IPS-18a (cell line): Measurements from ENCODE around the gene NPIPA5.
"Not testable (repeated sequence)": the region's sequence is repeated elsewhere in the genome, so short reads cannot be mapped to it uniquely, and the experiment has no call there.

ENCODE experiments used
- H3K27ac ChIP-seq: one replicate; pipeline ENCODE4 v1.5.1; 2013; ENCODE audit warnings: low read length
- H3K27me3 ChIP-seq: one replicate; pipeline ENCODE4 v1.6.1; 2013; ENCODE audit warnings: mild to moderate bottlenecking, low read length; ENCODE audit not compliant: control insufficient read depth, insufficient read depth
- H3K36me3 ChIP-seq: one replicate; pipeline ENCODE4 v1.6.1; 2013; ENCODE audit warnings: low read depth, low read length; ENCODE audit not compliant: control insufficient read depth
- H3K4me1 ChIP-seq: one replicate; pipeline ENCODE4 v1.6.1; 2013; ENCODE audit warnings: low read depth, low read length; ENCODE audit not compliant: control insufficient read depth
- H3K4me3 ChIP-seq: one replicate; pipeline ENCODE4 v1.5.1; 2013; ENCODE audit warnings: low read length
- H3K9ac ChIP-seq: one replicate; pipeline ENCODE4 v1.6.1; 2013; ENCODE audit warnings: mild to moderate bottlenecking, low read length, moderate library complexity
- H3K9me3 ChIP-seq: one replicate; pipeline ENCODE4 v1.6.1; 2013; ENCODE audit warnings: low read depth, low read length; ENCODE audit not compliant: control insufficient read depth

Gene NPIPA5

GRCh38 chr16:15404091-15404490 is 26.0 kb upstream of the NPIPA5 start:
- H3K27me3 ChIP-seq, H3K27ac ChIP-seq, H3K4me3 ChIP-seq, H3K9me3 ChIP-seq, H3K36me3 ChIP-seq, H3K9ac ChIP-seq, H3K4me1 ChIP-seq: not testable (repeated sequence)

- no peak overlapping the region for H3K4me3 ChIP-seq
- no peaks in the 10 kb centered on the region for H3K27me3 ChIP-seq
- H3K9ac ChIP-seq, result no peak overlapping the region
- H3K27ac ChIP-seq, result no peak overlapping the region
- no peaks in the 10 kb centered on the region for H3K9me3 ChIP-seq
- H3K36me3 ChIP-seq, result no peaks in the 10 kb centered on the region
- no peaks in the 10 kb centered on the region for H3K4me1 ChIP-seq
Measured at GRCh38 chr16:15403392-15403995, 25.4 kb upstream of the NPIPA5 start.

DNA sequence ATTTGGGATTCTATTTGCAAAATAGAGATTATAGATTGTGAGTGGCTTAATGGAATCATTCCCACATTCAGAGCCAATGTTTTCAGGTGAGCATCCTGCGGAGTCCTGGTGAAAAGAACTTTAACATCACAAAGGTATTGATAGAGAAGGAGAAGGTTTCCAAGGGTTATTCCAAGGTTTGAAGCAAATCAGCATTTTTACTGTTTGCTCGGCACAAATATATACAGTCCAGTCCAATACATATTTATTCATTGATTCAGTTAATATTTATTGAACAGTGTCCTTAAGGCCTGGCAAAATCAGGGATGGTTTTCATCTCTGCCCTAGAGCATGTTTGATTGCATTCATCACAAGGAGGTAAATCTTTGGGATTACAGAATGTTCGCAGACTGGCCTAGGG is 23.9 kb upstream of the NPIPA5 start:
- peaks cover 5% of the 10 kb centered on the region for H3K4me1 ChIP-seq
- no peak overlapping the region for H3K27ac ChIP-seq
- no peaks in the 10 kb centered on the region for H3K27me3 ChIP-seq
- no peak overlapping the region for H3K4me3 ChIP-seq
- H3K9me3 ChIP-seq, result no peaks in the 10 kb centered on the region
- no peaks in the 10 kb centered on the region for H3K36me3 ChIP-seq
- H3K9ac ChIP-seq, result no peak overlapping the region

DNA sequence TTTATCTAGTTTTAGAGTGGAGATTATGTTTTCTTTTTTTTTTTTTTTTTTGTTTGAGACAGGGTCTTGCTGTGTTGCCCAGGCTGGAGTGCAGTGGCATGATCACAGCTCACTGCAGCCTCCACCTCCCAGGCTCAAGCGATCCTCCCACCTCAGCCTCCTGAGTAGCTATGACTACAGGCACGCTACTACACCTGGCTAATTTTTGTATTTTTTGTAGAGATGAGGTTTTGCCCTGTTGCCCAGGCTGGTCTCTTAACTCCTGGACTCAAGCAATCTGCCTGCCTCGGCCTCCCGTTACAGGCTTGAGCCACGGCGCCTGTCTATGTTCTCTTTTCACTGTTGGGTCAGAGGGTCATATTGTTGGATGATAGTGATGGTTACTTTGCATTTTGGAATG is 22.2 kb upstream of the NPIPA5 start:
- not testable (repeated sequence) for H3K9me3 ChIP-seq, H3K4me1 ChIP-seq, H3K4me3 ChIP-seq, H3K27me3 ChIP-seq, H3K27ac ChIP-seq, H3K36me3 ChIP-seq, H3K9ac ChIP-seq

- Histone ChIP-seq H3K36me3 (no peaks in the 10 kb centered on the region), H3K4me1 (peaks cover 6% of the 10 kb centered on the region), H3K9me3 (no peaks in the 10 kb centered on the region), H3K27ac (no peak overlapping the region), H3K9ac (no peak overlapping the region), H3K27me3 (no peaks in the 10 kb centered on the region), H3K4me3 (no peak overlapping the region)
Measured at GRCh38 chr16:15399317-15399716, 21.2 kb upstream of the NPIPA5 start.

DNA sequence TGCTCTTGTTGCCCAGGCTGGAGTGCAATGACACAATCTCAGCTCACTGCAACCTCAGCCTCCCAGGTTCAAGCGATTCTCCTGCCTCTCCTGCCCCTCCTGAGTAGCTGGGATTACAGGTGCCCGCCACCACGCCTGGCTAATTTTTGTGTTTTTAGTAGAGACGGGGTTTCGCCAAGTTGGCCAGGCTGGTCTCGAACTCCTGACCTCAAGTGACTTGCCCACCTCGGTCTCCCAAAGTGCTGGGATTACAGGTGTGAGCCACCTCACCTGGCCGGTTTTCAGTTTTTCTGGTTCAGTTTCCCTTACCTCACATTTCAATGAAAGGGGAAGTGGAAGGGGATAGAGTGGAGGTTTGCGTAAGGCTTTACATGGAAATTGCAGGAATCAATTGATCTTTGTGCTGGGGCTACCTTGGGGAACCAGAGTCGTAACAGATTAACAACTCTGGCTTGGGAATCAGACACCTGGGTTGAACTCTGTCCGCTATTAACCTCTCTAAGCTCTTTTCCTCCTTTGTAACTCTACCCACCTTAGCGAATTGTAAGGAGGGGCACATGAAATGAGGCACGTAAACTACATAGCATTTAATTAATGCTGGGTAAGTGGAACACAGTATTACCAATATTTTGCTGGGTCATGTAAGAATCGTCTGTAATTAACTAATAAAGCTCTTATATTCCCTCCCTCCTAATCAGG is 20.7 kb upstream of the NPIPA5 start:
- H3K4me3 ChIP-seq, result no peak overlapping the region
- H3K27me3 ChIP-seq, result no peaks in the 10 kb centered on the region
- H3K27ac ChIP-seq, result no peak overlapping the region
- no peak overlapping the region for H3K9ac ChIP-seq
- H3K9me3 ChIP-seq, result no peaks in the 10 kb centered on the region
- no peaks in the 10 kb centered on the region for H3K36me3 ChIP-seq
- peaks cover 6% of the 10 kb centered on the region for H3K4me1 ChIP-seq

- no peaks in the 10 kb centered on the region for H3K36me3 ChIP-seq
- H3K9ac ChIP-seq, result no peak overlapping the region
- no peaks in the 10 kb centered on the region for H3K9me3 ChIP-seq
- H3K4me3 ChIP-seq, result peak overlapping the region; percentile 65
- no peak overlapping the region for H3K27ac ChIP-seq
- H3K27me3 ChIP-seq, result no peaks in the 10 kb centered on the region
- H3K4me1 ChIP-seq, result peaks cover 6% of the 10 kb centered on the region
Measured at GRCh38 chr16:15396948-15397594, 19.0 kb upstream of the NPIPA5 start.

DNA sequence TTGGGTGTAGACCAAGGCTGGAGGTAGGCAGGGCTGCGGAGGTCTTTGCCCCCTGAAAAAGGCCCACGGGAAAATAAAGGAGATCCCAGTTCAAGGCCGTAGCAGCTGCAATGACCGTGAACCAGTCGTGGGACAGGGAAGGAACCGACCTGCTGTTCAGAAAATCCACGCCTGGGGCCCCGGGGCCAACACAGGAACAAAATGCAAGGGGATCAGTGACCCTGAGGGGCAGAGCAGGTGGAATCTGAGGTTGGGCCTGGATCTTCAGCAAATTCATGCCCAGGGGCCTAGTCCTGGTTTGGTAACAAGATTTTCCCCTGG is 18.4 kb upstream of the NPIPA5 start:
- Histone ChIP-seq H3K9ac (peak overlapping the region; percentile 39), H3K4me3 (peak overlapping the region; percentile 65)
- not testable (repeated sequence) for H3K27me3 ChIP-seq, H3K36me3 ChIP-seq, H3K9me3 ChIP-seq, H3K27ac ChIP-seq, H3K4me1 ChIP-seq

- Histone ChIP-seq H3K4me3 (peak within 1 kb of the TSS; percentile 65), H3K9ac (peak within 1 kb of the TSS; percentile 39)
- H3K4me1 ChIP-seq, H3K27ac ChIP-seq, H3K36me3 ChIP-seq, H3K9me3 ChIP-seq, H3K27me3 ChIP-seq: not testable (repeated sequence)
Measured at GRCh38 chr16:15395631-15396508, 17.8 kb upstream of the NPIPA5 start, which contains the start of gene MPV17L. Gene MPV17L, plus strand, starts transcription at chr16:15395754. Its CDS starts 144 bp downstream, at chr16:15395898.

DNA sequence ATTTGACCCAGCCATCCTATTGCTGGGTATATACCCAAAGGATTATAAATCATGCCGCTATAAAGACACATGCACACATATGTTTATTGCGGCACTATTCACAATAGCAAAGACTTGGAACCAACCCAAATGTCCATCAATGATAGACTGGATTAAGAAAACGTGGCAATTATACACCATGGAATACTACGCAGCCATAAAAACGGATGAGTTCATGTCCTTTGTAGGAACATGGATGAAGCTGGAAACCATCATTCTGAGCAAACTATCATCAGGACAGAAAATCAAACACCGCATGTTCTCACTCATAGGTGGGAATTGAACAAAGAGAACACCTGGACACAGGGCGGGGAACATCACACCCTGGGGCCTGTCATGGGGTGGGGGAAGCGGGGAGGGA is 14.9 kb upstream of the NPIPA5 start:
- H3K9ac ChIP-seq, H3K9me3 ChIP-seq, H3K4me3 ChIP-seq, H3K27ac ChIP-seq, H3K36me3 ChIP-seq, H3K27me3 ChIP-seq, H3K4me1 ChIP-seq: not testable (repeated sequence)

DNA sequence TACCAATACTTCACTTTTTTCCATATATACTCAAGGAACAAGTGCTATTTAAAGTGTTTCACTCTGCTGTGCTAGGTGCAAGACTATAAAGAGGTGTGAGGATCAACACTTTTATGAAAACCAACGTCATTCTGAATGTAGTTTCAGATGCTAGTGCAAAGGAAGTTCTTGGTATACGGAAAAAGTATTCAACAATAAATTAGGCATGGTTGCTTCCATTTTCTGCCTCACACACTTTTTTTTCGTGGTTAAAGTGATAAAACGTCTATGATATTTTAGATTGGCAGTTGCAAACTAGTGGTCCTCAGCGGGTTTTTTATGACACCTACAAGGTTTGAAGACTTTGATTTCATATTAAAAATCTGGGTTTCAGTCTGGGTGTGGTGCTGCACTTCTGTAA is 11.8 kb upstream of the NPIPA5 start:
- H3K27ac ChIP-seq, H3K4me3 ChIP-seq, H3K9ac ChIP-seq, H3K4me1 ChIP-seq, H3K9me3 ChIP-seq, H3K27me3 ChIP-seq, H3K36me3 ChIP-seq: not testable (repeated sequence)
